ENCODE results near the gene PHF8.

The PHF8 gene

DNA sequence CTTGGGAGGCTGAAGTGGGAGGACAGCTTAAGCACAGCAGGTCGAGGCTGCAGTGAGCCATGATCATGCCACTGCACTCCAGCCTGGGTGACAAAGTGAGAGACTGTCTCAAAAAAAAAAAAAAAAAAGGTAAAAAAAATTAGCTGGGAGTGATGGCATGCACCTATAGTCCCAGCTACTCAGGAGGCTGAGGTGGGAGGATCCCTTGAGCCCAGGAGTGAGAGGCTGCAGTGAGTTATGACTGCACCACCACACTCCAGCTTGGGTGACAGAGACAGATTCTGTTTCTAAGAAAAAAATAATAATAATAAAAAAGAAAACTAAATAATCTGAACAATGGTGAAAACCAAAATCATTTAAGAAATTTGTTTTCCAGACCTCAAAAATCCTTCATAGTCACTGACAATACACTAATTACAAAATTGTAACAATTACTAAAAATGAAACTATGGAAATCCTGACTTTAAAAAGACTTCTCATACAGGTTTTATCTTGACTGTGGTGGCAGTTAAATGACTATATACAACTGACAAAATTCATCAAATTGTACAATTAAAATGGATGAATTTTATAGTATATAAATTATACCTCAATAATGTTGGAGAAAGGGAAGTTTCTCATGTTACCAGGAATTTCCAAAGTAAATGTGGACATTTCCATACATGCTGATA, 31.3 kb downstream of the PHF8 start:
- no peak for DNase-seq

DNA sequence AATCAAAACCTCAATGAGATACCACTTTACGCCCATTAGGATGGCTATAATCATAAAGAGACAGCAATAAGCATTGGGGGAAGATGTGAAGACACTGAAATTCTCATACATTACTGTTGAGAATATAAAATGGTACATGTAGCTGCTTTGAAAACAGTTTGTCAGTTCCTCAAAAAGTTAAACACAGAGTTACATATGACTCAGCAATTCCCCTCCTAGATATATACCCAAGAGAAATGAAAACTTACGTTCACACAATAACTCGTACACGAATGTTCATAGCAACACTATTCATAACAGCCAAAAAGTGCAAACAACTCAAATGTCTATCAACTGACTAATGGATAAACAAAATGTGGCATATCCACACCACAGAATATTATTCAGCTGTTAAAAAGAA, 36.6 kb downstream of the PHF8 start:
- no peak for DNase-seq

DNA sequence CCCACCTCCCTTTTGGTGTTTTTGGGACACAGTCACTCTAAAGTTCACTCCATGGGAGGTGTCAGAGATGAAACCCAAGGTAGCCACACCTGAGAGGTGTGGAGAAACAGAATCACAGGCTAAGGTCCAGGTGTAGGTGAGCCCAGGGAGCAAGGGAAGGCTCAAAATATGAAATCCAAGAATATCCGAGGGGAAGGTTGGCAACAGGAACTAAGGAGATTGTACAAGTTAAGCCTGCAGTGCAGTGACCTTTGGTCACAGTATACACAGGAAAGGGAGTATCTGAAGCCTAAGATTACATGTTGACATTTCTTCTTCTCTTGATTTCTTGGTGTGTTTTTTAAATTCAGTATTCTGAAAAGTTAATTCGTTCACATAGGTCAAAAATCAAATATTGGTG, 46.5 kb downstream of the PHF8 start:
- no peak for DNase-seq

DNA sequence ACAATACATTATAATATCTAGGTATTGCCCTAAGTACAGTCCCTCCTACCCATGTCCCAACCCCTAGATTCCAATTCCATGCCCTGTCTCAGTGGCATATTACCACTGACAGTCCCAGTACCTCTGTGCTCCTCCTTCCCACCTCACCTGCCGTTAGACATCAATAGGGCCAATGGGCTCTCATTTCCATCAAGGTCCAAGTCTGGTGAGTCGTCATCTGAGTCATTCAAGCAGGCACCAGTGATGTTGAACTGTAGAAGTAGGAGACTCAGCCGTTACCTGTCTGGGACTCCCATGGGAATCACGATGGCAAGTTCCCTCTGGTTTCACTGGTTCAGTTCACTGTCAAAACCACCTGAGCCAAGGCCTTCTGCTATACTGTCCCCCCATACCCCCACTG, 51.7 kb downstream of the PHF8 start:
- DNase-seq = no peak

DNA sequence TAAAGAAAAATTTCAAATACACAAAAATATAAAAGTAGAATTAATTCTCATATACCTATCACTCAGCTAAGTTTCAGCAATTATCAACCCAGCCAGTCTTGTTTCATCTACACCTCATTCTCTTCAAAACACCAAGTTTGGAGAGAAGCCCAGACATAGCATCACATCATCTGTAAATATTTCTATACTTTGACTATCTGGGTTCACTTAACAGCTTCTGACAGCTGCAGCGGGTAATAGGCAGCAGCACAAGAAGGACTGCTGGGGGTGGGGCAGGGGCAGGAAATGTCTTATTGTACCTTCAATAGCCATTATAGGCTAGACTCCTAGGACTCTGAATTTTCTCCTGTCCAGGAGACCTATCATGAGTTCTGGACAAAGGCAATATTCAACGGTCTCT, 54.1 kb downstream of the PHF8 start:
- no peak for DNase-seq

DNA sequence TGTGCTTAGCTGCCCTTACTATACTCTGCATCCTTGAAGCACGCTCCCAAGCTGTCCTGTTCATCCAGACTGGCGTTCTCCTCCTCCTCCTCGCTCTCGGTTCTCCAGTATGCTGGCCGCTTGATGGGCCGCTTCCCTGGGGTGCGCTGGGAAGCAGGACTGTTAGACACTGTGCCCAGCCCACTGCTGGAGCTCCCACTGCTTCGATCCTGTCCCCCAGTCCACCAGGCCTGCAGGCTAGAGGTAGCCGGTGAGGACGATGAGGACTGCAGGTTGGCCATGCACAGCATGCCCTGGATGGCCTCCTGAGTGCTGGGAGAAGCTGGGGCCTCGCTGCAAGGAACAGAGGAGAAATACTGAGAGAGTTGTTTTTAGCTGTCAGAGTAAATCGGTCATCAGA, 59.4 kb downstream of the PHF8 start:
- no peak for DNase-seq

DNA sequence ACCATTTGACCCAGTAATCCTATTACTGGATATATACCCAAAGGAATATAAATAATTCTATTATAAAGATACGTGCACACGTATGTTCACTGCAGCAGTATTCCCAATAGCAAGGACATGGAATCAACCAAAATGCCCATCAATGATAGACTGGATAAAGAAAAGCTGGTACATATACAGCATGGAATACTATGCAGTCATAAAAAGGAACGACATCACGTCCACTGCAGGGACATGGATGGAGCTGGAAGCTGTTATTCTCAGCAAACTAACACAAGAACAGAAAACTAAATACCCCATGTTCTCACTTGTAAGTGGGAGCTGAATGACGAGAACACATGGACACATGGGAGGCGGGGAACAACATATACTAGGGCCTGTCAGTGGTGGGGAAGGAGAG, 69.7 kb downstream of the PHF8 start:
- DNase-seq = no peak

DNA sequence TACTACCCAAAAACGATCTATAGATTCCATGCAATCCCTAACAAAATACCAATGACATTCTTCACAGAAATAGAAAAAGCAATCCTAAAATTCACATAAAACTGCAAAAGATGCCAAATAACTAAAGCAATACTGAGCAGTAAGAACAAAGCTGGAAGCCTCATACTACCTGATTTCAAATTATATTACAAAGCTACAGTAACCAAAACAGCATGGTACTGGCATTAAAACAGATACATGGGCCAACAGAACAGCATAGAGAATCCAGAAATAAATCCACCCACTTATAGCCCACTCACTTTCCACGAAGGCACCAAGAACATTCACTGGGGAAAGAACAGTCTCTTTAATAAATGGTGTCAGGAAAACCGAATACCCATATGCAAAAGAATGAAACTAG, 74.7 kb downstream of the PHF8 start:
- DNase-seq = no peak

DNA sequence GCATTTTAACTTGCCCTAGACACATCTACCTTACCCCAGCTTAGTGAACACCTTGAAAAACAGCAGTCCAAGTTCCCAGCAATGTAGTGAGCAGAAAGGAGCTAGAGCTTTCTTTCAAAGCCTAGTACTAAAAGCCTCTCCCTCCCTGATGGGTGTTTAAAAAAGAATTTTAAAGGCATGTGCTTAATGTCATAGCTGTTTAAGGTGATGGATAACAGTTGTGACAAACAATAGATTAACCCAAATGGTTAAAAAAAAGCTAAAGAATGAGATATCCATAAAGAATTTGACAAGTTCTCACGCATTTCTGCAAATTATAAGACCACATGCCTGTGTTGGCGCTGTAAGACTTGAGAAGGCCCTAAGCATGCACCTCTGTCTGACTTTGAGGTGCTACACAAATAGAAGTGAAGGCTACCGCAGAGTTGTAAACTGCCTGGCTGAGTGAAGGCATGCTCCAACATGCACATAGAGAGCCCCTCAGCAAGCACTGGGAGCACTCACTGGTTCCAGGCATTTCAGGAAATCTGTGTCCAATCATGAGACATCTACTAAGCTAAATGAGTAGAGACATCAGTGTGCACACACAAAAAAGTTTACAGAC, 94.0 kb downstream of the PHF8 start:
- no peak for DNase-seq

DNA sequence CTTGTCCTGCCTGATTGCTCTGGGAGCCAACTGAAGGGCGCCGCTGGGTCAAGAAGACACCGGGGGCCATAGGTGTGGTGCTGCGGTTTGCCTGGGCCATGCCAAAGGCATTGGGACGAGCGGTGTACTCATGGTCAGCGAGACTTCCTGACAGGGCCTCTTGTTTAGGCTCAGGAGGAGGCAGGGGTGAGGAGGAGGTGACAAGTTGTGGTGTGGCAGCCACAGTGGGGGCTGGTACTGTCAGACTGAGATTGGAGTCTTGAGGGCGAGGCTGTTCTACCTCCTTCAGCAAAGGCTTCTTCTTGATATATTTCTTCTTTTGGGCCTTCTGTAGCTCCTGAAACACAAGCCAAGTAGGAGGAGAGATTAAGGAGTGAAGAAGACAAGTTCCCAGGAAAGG, 104.1 kb downstream of the PHF8 start:
- DNase-seq = no peak

DNA sequence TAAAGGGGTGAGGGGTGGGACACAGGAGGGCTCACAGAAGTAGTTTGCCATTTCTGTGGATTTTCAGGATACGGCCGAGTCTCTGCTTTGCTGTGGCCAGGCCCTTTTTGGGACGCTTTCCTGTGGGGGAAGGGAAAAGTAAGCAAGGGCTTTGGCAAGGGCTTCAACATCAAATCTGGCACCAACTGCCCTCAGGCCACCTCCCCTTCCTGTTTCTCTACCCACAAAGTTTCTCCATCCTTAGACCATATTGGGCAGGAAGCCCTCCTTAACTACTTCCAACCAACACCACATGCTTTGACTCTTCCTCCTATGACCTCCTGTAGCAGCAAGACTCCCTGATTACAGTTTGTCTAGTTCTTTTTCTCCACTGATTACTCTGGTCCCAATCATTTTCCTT, 105.1 kb downstream of the PHF8 start:
- no peak for DNase-seq

DNA sequence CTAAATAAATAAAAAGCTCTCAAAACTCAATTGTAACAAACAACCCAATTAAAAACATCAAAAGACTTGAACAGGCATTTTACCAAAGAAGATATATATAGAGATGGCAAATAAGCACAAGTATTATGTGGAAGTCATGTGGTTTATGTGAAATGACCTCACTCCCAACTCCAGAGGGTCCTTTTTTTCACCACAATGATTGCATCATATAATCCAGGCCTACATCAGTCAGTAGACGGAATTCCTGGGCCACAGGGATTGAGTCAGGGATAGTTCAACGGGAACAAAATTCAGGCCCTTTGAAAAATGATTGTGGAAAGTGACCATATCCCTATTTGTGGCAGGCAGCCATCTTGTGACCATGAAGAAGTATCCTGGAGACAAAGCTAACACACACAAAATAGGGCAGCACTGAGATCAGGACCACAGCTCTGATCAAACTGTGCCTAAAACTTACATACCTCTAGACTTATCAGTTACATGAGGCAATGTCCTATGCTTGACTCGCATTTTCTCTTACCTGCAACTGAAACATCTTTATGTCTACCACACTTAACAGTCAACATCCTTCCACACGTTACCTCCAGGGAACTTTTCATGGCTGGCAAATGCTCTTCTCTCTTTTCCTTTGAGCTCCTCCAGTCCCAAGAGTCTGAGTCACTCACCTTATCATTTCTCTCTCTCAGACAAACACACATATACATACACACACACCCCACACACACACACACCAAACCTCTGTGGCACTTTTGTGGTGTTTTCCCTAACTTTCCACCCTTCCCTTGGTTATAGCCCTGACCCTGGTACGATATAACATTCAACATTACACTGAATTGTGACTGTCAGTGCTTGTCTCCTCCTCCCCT, 113.5 kb downstream of the PHF8 start:
- DNase-seq = no peak

DNA sequence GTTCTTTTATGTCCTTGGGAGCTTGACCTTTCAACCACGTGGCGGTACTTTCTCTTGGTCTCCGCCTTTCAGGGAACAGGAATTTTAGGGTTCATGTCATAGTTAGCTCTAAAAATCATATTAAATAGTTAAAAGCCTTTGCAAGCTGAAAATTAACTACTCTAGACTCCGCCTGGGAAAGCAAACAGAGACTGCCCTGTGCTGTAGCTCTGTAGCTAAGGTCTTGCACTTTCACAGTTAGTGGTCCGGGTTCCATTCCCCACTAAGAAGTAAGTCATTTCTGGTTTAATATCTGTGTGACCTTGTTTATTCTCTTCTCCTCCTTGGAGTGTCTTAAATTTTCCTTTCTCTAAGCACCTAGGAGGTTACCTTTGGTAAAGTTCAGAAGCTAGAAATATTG, 118.2 kb downstream of the PHF8 start:
- DNase-seq = no peak

DNA sequence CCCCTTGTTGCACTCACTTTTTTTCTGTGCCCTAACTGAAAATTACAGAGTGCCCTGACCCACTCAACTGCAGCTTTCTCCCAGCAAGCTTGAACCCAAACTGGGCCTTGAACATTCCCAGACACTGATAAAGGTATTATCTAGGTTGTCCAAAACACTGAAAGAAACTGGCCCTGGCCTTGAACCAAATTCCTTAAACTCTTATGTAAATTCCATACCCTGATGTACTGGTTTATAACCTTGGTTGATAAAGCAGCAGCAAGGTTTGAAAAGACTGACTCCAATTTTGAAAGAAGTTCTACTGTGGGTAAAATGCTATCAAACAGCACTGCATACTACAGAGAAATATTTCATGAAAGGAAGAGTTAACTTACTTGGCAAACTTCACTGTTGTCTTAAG, 125.6 kb downstream of the PHF8 start:
- no peak for DNase-seq

DNA sequence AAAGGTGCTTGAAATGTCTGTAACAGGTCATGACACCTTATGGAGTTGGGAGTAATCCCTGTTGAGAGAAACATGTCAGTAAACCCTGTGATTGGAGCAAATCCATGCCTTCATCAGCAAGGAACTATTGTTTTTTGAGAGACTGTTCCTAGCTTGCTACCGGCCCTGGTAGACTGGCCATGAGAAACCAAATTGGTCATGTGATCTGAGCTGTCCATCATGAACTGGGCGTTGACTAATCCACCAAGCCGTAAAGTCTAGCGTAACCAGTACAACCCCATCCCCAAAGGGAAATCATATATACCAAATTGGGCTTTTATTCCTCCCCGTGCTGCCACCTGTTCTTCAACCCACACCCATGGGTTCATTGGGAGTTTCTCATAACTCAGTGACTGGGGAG, 143.7 kb downstream of the PHF8 start:
- DNase-seq = no peak

DNA sequence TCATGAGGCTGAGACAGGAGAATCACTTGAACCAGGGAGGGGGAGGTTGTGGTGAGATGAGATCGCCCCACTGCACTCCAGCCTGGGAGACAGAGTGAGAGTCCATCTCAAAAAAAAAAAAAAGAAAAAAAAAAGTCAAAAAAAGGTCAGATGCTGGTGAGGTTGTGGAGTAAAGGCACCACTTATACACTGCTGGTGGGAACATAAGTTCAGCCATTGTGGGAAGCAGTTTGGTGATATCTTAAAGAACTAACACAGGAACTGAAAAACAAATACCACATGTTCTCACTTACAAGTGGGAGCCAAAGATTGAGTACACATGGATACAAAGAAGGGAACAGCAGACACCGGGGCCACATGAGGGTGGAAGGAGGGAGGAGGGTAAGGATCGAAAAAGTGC, 149.0 kb downstream of the PHF8 start:
- DNase-seq = no peak
